GM12801 (cell line): ENCODE data around the gene HYAL3.

Source experiments
- TF ChIP-seq, protein P1 (sequence below): IDR thresholded peaks from one replicate; pipeline ENCODE4 v1.5.1; 2011; ENCODE audit warnings: control low read depth; ENCODE audit not compliant: insufficient read length; ENCODE audit errors: extremely low read depth

The HYAL3 gene

DNA sequence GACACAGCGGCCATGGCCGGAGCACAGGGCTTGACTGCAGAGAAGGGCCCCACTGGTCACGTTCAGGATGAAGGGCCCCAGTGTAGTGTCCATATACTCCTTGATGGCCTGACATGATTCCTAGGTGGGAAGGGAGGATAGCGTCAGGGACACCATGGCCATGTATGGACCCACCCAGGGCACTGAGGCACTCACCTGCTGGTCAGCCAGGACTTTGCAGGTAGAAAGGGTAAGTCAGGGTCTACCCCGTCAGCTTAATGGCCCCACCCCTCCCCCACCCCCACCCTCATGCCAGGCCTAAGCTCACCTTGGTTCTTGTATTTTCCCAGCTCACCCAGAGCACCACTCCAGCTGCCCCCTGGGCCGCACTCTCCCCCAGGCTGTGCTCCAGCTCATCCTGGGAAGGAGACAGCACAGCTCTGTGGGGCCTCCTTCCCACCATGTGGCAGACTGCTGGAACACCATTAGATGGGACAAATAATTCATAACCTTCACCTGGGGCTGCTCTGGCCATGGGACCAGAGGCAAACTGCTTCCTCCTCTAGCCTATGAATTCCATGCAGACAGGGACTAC is 1.6 kb upstream of the HYAL3 start:
- TF ChIP-seq, protein P1, sequence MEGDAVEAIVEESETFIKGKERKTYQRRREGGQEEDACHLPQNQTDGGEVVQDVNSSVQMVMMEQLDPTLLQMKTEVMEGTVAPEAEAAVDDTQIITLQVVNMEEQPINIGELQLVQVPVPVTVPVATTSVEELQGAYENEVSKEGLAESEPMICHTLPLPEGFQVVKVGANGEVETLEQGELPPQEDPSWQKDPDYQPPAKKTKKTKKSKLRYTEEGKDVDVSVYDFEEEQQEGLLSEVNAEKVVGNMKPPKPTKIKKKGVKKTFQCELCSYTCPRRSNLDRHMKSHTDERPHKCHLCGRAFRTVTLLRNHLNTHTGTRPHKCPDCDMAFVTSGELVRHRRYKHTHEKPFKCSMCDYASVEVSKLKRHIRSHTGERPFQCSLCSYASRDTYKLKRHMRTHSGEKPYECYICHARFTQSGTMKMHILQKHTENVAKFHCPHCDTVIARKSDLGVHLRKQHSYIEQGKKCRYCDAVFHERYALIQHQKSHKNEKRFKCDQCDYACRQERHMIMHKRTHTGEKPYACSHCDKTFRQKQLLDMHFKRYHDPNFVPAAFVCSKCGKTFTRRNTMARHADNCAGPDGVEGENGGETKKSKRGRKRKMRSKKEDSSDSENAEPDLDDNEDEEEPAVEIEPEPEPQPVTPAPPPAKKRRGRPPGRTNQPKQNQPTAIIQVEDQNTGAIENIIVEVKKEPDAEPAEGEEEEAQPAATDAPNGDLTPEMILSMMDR = no peak

DNA sequence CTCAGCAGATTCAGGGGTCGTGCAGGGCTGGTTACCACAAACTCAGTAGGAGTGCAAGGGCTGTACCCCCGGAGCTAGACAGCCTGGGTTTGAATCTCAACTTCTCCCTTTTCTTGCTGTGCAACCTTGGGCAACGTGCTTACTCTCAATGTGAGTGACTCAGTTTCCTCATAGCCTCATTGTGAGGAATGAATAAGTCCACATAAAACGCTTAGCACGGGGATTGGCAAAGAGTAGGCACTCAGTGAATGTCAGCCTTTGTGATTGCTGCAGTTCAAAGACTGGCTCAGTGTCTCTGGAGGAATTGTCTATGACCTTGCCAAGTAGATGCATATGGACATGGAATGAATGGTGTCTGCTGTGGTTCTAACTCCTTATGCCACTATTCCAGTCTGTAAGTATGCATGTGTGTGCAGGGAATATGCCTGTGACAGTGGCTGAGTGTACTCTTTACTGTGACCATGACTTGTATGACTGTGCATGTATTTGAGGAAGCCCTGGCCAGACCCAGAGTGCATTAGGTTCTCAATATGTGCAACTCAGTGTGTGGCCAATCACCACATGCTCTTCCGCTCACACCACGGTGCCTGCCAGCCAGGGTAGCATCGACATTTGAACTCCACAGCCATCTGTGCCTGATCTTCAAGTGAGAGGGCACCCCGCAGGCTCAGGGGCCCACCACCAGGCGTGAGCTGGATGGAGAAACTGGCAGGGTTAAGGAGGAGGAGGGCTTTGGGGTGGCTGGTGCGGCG is 900 bp upstream of the HYAL3 start:
- TF ChIP-seq, protein P1 = no peak

DNA sequence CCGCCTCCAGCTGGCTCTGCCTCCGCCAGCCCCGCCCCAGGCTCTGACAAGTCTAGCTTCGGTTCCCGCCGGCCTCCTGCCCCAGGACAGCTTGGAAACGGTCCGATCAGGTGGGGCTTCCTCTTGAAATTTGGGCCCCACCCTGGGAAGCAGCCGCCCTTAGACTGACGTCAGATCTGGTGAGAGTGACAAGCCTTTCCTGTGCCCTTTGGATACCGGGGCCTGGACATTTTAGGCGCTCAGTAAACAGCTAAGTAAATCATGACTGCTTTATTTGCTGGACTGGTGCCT is 378 bp upstream of the HYAL3 start:
- TF ChIP-seq, protein P1 = no peak

DNA sequence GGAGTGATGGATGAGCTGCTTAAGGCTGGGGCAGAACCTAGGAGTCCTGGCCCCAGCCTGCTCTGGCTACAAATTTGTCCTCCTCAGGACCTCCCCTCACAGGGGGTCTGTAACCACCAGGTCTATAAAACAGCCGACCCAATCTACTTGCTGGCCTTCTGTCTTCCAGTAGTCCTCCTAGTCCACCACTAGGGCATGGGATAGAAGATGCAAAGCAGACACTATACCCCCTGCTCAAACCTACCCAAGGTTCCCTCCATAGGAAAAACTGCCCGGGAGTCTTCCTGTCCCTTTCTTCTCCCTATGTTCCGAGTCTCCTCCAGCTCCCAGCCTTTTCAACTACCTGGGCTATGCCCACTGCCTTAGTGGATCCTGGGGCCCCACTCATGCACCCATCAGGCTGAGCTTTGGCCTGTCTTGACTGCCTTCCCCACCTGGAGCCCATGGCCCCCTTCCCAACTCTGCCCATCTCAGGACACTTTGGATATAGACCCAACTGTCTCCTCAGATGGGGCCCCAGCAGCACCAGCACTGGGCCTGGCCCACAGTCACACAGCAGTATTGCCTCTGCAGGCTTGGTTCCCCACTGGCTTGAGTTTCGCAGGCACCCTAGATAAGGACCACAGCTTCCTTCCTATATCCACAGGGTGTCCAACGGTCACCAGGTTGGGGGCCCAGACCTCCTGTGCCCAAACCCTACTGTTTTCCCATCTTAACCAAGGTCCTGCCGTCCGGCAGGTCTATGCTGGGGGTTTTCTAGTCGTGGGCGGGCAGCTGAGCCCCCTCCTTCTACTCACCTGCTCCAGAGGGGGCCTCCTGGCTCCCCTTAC is 1.1 kb downstream of the HYAL3 start:
- TF ChIP-seq, protein P1 = no peak

DNA sequence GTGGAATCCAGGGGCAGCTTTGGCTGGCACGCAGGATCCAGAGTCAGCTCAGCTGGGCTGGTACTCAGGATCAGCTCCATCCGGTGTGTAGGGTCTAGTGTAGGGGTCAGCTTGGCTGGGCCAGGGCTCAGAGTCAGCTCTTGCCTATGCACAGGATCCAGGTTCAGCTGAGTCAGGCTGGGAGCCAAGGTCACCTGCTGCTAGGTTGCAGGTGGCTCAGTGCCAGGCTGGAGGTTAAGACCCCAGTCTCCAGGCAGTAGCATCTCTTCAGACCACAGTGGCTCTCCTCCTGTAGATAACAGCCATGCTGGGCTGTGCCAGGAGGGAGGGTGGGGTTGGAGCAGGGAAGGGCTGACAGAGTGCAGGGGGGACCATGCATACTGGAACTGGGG is 1.8 kb downstream of the HYAL3 start:
- TF ChIP-seq, protein P1 = no peak

DNA sequence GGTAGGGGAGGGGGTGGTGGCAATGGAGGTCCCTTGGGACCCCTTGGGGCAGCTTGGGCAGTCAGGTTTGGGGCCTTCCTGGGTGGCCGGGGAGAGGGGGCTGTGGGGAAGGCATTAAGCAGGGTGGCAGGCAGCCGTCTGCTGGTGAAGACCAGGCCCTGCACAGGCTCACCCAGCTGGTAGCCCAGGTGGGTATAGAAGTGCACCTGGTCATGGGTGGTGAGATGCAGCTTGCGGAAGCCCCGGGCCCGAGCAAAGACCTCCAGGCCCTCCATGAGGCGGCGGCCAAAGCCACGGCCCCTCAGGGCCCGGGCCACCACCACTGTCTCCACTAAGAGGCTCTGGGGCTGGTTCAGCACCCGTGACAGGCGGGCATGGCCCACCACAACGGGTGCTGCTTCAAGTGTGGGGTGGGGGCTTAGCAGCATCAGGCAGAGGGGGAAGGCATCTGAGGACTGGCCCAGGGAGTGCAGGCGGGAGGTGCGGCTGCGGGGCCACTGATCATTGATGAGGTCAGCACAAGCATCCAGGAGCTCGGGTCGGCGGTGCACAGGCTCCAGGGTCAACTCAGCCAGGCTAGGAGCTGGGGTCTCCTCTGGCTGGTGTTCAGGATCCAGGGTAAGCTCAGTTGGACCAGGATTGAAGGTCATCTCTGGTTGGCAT is 2.4 kb downstream of the HYAL3 start:
- TF ChIP-seq, protein P1 = no peak
